Mesothelial cell of epicardium (in vitro differentiated cells): ENCODE results near the gene PPP1R3C. TPM values are rescaled to one million over a fixed set of nuclear protein-coding genes. Genes with fewer than 3 reads are reported as not detected.

Experiments used
- DNase-seq, 2 experiments: peaks; one replicate each; pipeline ENCODE4 v3.0.0; 2021; ENCODE audit warnings: low spot score in 2 of 2; ENCODE audit not compliant: unreplicated experiment in 2 of 2
- H3K27ac Mint-ChIP-seq: 2 replicates; pipeline ENCODE4 v1.8.0; 2021; ENCODE audit warnings: mixed read lengths
- H3K27me3 Mint-ChIP-seq: 2 replicates; pipeline ENCODE4 v1.8.0; 2021; ENCODE audit warnings: low read depth, mixed read lengths
- H3K36me3 Mint-ChIP-seq: 2 replicates; pipeline ENCODE4 v1.8.0; 2021; ENCODE audit warnings: mixed read lengths
- H3K4me1 Mint-ChIP-seq: 2 replicates; pipeline ENCODE4 v1.8.0; 2021; ENCODE audit warnings: mixed read lengths
- H3K4me3 Mint-ChIP-seq: 2 replicates; pipeline ENCODE4 v1.8.0; 2021; ENCODE audit warnings: mild to moderate bottlenecking, moderate library complexity, mixed read lengths
- H3K9me3 Mint-ChIP-seq: 2 replicates; pipeline ENCODE4 v1.8.0; 2021; ENCODE audit warnings: mixed read lengths
- total RNA-seq: library from RNA; stranded (reverse); gene quantifications from 3 replicates; pipeline ENCODE4 v1.2.1, GENCODE V29; 2021
- TF ChIP-seq, protein P1 (sequence below): fragments of 200-600 bp; sonication (generic); IDR thresholded peaks from one replicate; pipeline ENCODE4 v1.5.0; 2021; ENCODE audit warnings: antibody characterized with exemption; ENCODE audit not compliant: unreplicated experiment

PPP1R3C gene
- total RNA-seq, 1 donor from 2014 or later: 9.7 TPM

DNA sequence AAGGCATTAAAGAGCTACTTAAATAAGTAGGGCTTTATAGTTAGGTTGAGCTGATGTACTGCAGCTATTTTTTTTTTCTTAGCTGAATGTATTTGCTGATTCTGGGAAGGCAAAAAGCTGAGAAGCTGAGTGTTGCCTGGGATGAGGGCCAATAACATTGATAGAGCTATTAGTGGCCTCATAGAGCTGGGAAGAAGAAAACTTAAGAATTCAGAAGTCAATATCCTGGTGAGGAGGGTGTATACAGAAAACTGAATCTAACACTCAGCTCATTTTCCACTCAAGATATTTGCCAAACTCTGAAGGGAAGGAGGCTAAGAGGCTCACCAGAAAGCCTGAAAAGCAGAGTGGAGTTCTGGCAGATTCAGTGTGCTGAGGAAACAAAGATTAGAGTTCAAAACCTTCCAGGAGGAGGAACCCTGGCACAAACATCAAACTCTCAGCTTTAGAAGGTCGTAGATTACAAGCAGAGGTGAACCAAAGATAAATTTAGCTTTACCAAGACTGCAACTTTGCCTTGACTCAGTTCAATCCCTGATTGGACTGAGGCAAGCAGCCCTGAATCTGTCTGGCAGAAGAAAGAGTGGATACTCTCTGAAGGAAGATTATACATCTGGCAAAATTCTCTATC lies 11.3 kb downstream of the PPP1R3C start:
- H3K27me3 Mint-ChIP-seq: no peaks in the 10 kb centered on the region
- peaks cover 27% of the 10 kb centered on the region for H3K36me3 Mint-ChIP-seq
- TF ChIP-seq, protein P1, sequence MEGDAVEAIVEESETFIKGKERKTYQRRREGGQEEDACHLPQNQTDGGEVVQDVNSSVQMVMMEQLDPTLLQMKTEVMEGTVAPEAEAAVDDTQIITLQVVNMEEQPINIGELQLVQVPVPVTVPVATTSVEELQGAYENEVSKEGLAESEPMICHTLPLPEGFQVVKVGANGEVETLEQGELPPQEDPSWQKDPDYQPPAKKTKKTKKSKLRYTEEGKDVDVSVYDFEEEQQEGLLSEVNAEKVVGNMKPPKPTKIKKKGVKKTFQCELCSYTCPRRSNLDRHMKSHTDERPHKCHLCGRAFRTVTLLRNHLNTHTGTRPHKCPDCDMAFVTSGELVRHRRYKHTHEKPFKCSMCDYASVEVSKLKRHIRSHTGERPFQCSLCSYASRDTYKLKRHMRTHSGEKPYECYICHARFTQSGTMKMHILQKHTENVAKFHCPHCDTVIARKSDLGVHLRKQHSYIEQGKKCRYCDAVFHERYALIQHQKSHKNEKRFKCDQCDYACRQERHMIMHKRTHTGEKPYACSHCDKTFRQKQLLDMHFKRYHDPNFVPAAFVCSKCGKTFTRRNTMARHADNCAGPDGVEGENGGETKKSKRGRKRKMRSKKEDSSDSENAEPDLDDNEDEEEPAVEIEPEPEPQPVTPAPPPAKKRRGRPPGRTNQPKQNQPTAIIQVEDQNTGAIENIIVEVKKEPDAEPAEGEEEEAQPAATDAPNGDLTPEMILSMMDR: no peak
- DNase-seq: no peak
- H3K27ac Mint-ChIP-seq: no peak overlapping the region
- H3K4me1 Mint-ChIP-seq: no peaks in the 10 kb centered on the region
- no peak overlapping the region for H3K4me3 Mint-ChIP-seq
- peaks cover 36% of the 10 kb centered on the region for H3K9me3 Mint-ChIP-seq

DNA sequence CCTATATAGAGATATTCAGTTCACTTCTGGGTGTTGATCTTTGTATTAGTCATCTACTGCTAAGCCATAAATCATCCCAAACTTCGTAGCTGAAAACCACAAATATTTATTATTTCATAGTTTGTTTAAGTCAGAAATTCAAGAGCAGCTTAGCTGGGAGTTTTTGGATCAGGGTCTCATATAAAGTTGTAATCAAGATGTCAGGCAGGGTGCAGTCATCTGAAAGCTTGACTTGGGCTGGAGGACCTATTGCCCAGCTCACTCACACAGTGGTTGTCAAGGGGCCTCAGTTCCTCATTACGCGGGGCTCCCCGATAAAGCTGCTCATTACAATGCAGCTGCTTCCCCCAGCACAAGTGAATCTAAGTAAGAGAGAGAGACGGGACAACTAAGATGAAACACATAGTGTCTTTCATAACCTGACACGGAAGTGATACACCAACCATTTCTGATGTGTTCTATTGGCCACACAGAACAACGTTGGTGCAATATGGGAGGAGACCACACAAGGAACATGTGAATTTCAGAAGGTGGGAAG lies 15.7 kb downstream of the PPP1R3C start:
- TF ChIP-seq, protein P1: no peak
- Mint-ChIP-seq H3K36me3 (peaks cover 11% of the 10 kb centered on the region), H3K27ac (no peak overlapping the region), H3K27me3 (no peaks in the 10 kb centered on the region), H3K9me3 (peaks cover 25% of the 10 kb centered on the region), H3K4me1 (peaks cover 15% of the 10 kb centered on the region), H3K4me3 (no peak overlapping the region)
- DNase-seq: no peak

DNA sequence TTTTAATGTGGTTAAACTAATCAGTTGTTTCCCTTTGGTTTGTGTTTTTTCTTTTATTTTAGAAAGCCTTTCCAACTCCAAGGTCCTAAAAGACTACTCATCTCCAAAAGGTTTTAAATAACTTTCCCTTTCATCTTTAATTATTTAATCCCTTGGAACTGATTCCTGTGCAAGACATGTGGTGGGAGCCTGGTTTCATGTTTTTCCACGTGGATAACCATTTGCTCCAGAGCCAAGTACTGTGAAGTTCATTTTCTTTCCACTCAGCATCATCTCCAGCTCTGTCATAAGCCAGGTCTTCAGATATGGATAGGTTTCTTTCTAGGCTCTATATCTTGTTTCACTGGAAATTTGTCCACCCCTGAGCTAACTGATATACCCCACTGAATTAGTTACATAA lies 16.7 kb downstream of the PPP1R3C start:
- TF ChIP-seq, protein P1: no peak
- no peak for DNase-seq
- peaks cover 20% of the 10 kb centered on the region for H3K4me1 Mint-ChIP-seq
- H3K27me3 Mint-ChIP-seq: no peaks in the 10 kb centered on the region
- H3K27ac Mint-ChIP-seq: no peak overlapping the region
- H3K9me3 Mint-ChIP-seq: peaks cover 19% of the 10 kb centered on the region
- H3K36me3 Mint-ChIP-seq: peaks cover 5% of the 10 kb centered on the region
- H3K4me3 Mint-ChIP-seq: no peak overlapping the region

DNA sequence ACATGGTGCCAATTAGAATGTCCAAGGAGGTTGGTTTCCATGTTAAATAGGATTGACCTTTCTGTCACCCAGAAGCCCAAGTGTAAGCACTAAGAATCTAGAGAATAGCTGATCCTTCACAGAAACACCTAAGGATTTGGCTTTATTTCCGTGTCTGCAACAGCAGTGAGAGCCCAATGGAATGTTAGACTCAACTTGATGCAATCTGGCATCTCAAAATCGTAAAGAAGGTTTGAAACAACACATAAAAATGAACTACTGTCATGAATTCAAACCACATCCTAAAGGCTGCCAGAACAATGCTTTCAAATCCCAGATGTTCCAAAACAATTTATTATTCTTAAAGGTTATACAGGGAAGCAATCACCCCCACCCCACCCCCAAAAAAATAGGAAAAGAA lies 18.6 kb downstream of the PPP1R3C start:
- peak overlapping the region; percentile 58 for H3K27ac Mint-ChIP-seq
- peaks cover 12% of the 10 kb centered on the region for H3K9me3 Mint-ChIP-seq
- H3K4me1 Mint-ChIP-seq: peaks cover 20% of the 10 kb centered on the region
- DNase-seq: no peak
- no peak overlapping the region for H3K4me3 Mint-ChIP-seq
- no peaks in the 10 kb centered on the region for H3K27me3 Mint-ChIP-seq
- TF ChIP-seq, protein P1: no peak
- no peaks in the 10 kb centered on the region for H3K36me3 Mint-ChIP-seq

DNA sequence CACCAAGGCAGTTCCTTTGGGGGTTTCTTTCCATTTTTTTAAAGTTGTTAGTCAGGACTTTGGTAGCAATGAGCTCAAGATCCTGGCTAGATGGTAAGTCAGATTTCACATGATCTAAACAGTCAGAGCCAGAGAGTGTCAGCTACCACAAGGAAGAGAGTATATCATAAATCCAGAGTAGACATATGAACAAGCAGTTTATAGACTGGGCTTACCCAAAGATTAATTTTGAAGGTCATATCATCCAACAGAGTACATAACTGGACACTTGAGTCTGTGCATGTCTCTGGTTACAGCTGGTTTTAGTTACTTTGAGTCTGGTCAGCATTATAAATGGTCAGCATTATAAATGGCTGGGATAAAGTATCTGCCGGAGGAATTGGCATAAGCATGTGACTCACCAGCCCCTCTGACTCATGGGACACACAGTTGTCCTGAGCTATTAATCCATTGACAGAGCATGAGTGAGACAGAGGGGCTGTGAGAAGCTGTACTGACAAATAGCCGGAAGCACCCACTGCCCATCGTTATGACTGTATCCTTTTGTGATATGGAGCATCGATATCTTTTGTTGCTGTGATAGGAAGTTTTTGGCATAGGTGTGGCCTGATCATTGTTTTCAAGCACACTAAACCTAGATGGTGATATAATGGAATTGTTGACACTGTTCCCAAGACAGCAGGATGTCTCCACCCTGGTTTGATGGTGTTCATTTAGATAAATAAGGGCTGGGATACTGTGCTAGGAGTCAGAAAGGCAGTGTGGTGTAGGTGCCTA lies 19.3 kb downstream of the PPP1R3C start:
- Mint-ChIP-seq H3K4me3 (no peak overlapping the region), H3K4me1 (peaks cover 20% of the 10 kb centered on the region), H3K36me3 (no peaks in the 10 kb centered on the region), H3K9me3 (peaks cover 12% of the 10 kb centered on the region), H3K27me3 (no peaks in the 10 kb centered on the region), H3K27ac (peak overlapping the region; percentile 58)
- TF ChIP-seq, protein P1: no peak
- no peak for DNase-seq
